DND-41 (cell line): ENCODE results near the gene MAPRE3.

ENCODE experiments used
- EZH2 ChIP-seq: IDR thresholded peaks from 3 replicates; pipeline ENCODE4 v1.6.1; 2012; ENCODE audit warnings: borderline replicate concordance, low read depth, mild to moderate bottlenecking, moderate library complexity, low read length, inconsistent platforms; ENCODE audit not compliant: severe bottlenecking
- TF ChIP-seq, protein P1 (sequence below): IDR thresholded peaks from 2 replicates; pipeline ENCODE4 v1.5.1; 2012; ENCODE audit warnings: borderline replicate concordance, low read length, moderate library complexity, mild to moderate bottlenecking; ENCODE audit not compliant: poor library complexity, severe bottlenecking; ENCODE audit errors: extremely low read depth

DNA sequence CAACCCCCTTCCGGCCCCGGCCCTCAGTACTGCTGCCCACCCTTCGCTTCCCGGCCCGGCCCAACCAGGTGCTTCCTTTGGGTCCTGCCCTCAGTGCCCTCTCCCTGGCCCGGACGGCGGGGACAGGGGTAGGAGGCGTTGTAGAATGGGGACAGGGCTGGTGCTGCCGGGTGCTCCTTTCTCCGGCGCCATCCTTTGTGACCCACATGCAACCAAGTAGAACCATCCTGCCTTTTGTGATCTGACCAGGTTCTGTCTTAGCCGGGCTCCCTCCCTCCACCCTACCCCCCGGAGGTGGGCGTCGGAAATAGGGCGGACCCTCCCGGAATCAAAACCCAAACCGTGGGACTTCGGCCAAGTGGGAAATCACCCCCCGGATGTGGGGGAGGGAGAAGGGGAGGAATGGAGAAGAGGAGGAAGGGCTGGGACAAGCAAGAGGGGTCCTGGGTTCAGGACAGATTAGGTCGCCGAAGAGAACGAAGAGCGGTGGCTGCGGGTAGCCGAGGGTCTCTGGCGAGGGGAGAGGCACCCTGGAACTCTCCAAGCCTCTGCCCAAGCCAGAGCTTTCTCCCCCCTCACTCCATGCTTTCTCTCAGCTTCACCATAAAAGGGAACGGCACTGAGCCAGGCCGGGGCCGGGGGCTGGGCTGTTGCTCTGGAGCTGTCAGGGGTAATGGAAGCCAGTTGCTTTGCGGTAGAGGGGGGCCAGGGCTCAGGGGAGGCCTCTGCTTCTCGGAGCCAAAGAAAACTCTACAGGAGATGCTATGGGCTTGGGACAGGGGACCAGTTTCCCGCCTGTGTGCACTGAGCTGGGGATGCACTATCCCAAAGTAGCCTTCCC lies 101.8 kb downstream of the MAPRE3 start:
- TF ChIP-seq, protein P1, sequence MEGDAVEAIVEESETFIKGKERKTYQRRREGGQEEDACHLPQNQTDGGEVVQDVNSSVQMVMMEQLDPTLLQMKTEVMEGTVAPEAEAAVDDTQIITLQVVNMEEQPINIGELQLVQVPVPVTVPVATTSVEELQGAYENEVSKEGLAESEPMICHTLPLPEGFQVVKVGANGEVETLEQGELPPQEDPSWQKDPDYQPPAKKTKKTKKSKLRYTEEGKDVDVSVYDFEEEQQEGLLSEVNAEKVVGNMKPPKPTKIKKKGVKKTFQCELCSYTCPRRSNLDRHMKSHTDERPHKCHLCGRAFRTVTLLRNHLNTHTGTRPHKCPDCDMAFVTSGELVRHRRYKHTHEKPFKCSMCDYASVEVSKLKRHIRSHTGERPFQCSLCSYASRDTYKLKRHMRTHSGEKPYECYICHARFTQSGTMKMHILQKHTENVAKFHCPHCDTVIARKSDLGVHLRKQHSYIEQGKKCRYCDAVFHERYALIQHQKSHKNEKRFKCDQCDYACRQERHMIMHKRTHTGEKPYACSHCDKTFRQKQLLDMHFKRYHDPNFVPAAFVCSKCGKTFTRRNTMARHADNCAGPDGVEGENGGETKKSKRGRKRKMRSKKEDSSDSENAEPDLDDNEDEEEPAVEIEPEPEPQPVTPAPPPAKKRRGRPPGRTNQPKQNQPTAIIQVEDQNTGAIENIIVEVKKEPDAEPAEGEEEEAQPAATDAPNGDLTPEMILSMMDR: no peak
- TF ChIP-seq EZH2: no peak
